NCI-H82 treated with DMSO at 0.1 percent for 48 hours (cell line): Measurements from ENCODE around the gene VOPP1.
"Not testable (repeated sequence)": the region's sequence is repeated elsewhere in the genome, so short reads cannot be mapped to it uniquely, and the experiment has no call there.

ENCODE experiments used
- DNase-seq: peaks from one replicate; lab custom pipeline; 2025; ENCODE audit not compliant: unreplicated experiment; lab: John Stamatoyannopoulos, UW

Gene VOPP1

GRCh38 chr7:55582656-55583055 lies 10.4 kb upstream of the VOPP1 start:
- DNase-seq, result not testable (repeated sequence)

- no peak for DNase-seq
These were observed 4.5 kb upstream of the VOPP1 start for GRCh38 chr7:55576753-55577152.

- no peak for DNase-seq
These were observed 3.4 kb upstream of the VOPP1 start for GRCh38 chr7:55575733-55576132.

GRCh38 chr7:55575098-55575497 lies 2.8 kb upstream of the VOPP1 start:
- no peak for DNase-seq

GRCh38 chr7:55574051-55574717 lies 1.9 kb upstream of the VOPP1 start:
- DNase-seq, result no peak

GRCh38 chr7:55573234-55573900 lies 1.1 kb upstream of the VOPP1 start:
- DNase-seq, result peak; percentile 19

GRCh38 chr7:55571511-55572377 lies 558 bp downstream of the VOPP1 start:
- peak; percentile 6 for DNase-seq

- DNase-seq, result no peak
These were observed 1.4 kb downstream of the VOPP1 start for GRCh38 chr7:55570939-55571338.

- no peak for DNase-seq
These were observed 2.0 kb downstream of the VOPP1 start for GRCh38 chr7:55570218-55570873.

- DNase-seq, result no peak
These were observed 2.5 kb downstream of the VOPP1 start for GRCh38 chr7:55569797-55570196.

- DNase-seq, result no peak
These were observed 3.0 kb downstream of the VOPP1 start for GRCh38 chr7:55569269-55569663.

GRCh38 chr7:55568613-55569268 lies 3.6 kb downstream of the VOPP1 start:
- no peak for DNase-seq

- no peak for DNase-seq
These were observed 4.7 kb downstream of the VOPP1 start for GRCh38 chr7:55567571-55567970.

- DNase-seq, result no peak
These were observed 6.6 kb downstream of the VOPP1 start for GRCh38 chr7:55565681-55566080.

GRCh38 chr7:55563596-55564325 lies 8.5 kb downstream of the VOPP1 start:
- DNase-seq, result no peak

- DNase-seq, result no peak
These were observed 10.6 kb downstream of the VOPP1 start for GRCh38 chr7:55561690-55562089.

GRCh38 chr7:55558962-55559920 lies 13.1 kb downstream of the VOPP1 start:
- no peak for DNase-seq

- DNase-seq, result no peak
These were observed 14.6 kb downstream of the VOPP1 start for GRCh38 chr7:55557666-55558188.

GRCh38 chr7:55556492-55556891 lies 15.8 kb downstream of the VOPP1 start:
- no peak for DNase-seq
